HepG2 (cell line): ENCODE measurements around the gene C2orf92. TPM values are rescaled to one million over a fixed set of nuclear protein-coding genes. Genes with fewer than 3 reads are reported as not detected.

ENCODE experiments used
- AHR ChIP-seq: IDR thresholded peaks from 2 replicates; pipeline ENCODE4 v1.6.1; 2018; ENCODE audit warnings: missing genetic modification reagents, missing compliant biosample characterization
- CENPX ChIP-seq: sonication (generic); formaldehyde crosslinking; IDR thresholded peaks from 2 replicates; pipeline ENCODE4 v1.9.0; 2021; ENCODE audit warnings: mild to moderate bottlenecking, missing genetic modification reagents, moderate library complexity
- CHCHD3 ChIP-seq: sonication (generic); formaldehyde crosslinking; IDR thresholded peaks from 2 replicates; pipeline ENCODE4 v1.8.0; 2022; ENCODE audit warnings: mild to moderate bottlenecking, missing genetic modification reagents, moderate library complexity
- CREM ChIP-seq, 2 experiments: sonication (generic) in 1 of 2; formaldehyde crosslinking in 1 of 2; IDR thresholded peaks; 2 replicates each; pipeline versions ENCODE4 v1.4.0 to v1.6.1; 2016 to 2020; ENCODE audit warnings: antibody characterized with exemption in 1 of 2, mild to moderate bottlenecking in 1 of 2, missing genetic modification reagents in 1 of 2
- EEA1 ChIP-seq: sonication (generic); formaldehyde crosslinking; IDR thresholded peaks from 2 replicates; pipeline ENCODE4 v1.5.1; 2020; ENCODE audit warnings: mild to moderate bottlenecking, missing genetic modification reagents, borderline replicate concordance
- ELK4 ChIP-seq: sonication (generic); formaldehyde crosslinking; IDR thresholded peaks from 2 replicates; pipeline ENCODE4 v1.9.0; 2021; ENCODE audit warnings: missing genetic modification reagents, borderline replicate concordance
- ETV6 ChIP-seq: sonication (generic); formaldehyde crosslinking; conservative IDR thresholded peaks from 2 replicates; pipeline ENCODE4 v1.4.0; 2020; ENCODE audit warnings: missing genetic modification reagents
- GLMP ChIP-seq: sonication (generic); formaldehyde crosslinking; IDR thresholded peaks from 2 replicates; pipeline ENCODE4 v1.9.0; 2021; ENCODE audit warnings: missing genetic modification reagents, mild to moderate bottlenecking, borderline replicate concordance
- KDM1A ChIP-seq: IDR thresholded peaks from 2 replicates; pipeline ENCODE4 v1.6.1; 2016; ENCODE audit warnings: missing compliant biosample characterization
- MAFF ChIP-seq: IDR thresholded peaks from 2 replicates; pipeline ENCODE4 v1.6.1; 2011; ENCODE audit warnings: low read depth, low read length, improper control_type of control experiment
- MED8 ChIP-seq: sonication (generic); formaldehyde crosslinking; IDR thresholded peaks from 2 replicates; pipeline ENCODE4 v1.8.1; 2023; ENCODE audit warnings: mild to moderate bottlenecking, missing genetic modification reagents; ENCODE audit not compliant: insufficient replicate concordance
- NCOA1 ChIP-seq: sonication (generic); formaldehyde crosslinking; IDR thresholded peaks from 2 replicates; pipeline ENCODE4 v1.9.0; 2021; ENCODE audit warnings: missing genetic modification reagents
- NR3C1 ChIP-seq: sonication (generic); formaldehyde crosslinking; IDR thresholded peaks from 2 replicates; pipeline ENCODE4 v1.4.0; 2020; ENCODE audit warnings: missing genetic modification reagents
- PHB2 ChIP-seq: fragments of 450-650 bp; IDR thresholded peaks from 2 replicates; pipeline ENCODE4 v1.6.1; 2018; ENCODE audit not compliant: partially characterized antibody
- RCOR2 ChIP-seq: IDR thresholded peaks from 2 replicates; pipeline ENCODE4 v1.6.1; 2016; ENCODE audit warnings: missing biosample characterization, missing genetic modification reagents
- SETDB1 ChIP-seq: sonication (generic); formaldehyde crosslinking; IDR thresholded peaks from 2 replicates; pipeline ENCODE4 v1.5.1; 2020; ENCODE audit warnings: missing genetic modification reagents, mild to moderate bottlenecking, borderline replicate concordance
- SKI ChIP-seq: fragments of 450-650 bp; IDR thresholded peaks from one replicate; pipeline ENCODE4 v1.6.1; 2018; ENCODE audit warnings: mild to moderate bottlenecking; ENCODE audit not compliant: partially characterized antibody
- SMAD3 ChIP-seq: sonication (generic); formaldehyde crosslinking; IDR thresholded peaks from 2 replicates; pipeline ENCODE4 v1.4.0; 2020; ENCODE audit warnings: missing genetic modification reagents
- SP2 ChIP-seq: sonication (generic); formaldehyde crosslinking; IDR thresholded peaks from 2 replicates; pipeline ENCODE4 v1.5.1; 2020; ENCODE audit warnings: mild to moderate bottlenecking, missing genetic modification reagents
- SPEN ChIP-seq: sonication (generic); formaldehyde crosslinking; IDR thresholded peaks from 2 replicates; pipeline ENCODE4 v1.5.1; 2020; ENCODE audit warnings: low read depth, mild to moderate bottlenecking, missing genetic modification reagents
- SRSF9 ChIP-seq: fragments of 200-400 bp; formaldehyde crosslinking; IDR thresholded peaks from 2 replicates; pipeline ENCODE4 v1.6.1; 2018; ENCODE audit warnings: borderline replicate concordance, mild to moderate bottlenecking, low read depth, low read length; ENCODE audit not compliant: insufficient read depth, poor library complexity, severe bottlenecking
- STAG1 ChIP-seq: sonication (generic); formaldehyde crosslinking; IDR thresholded peaks from 2 replicates; pipeline ENCODE4 v1.4.0; 2020; ENCODE audit warnings: missing genetic modification reagents
- TBL1XR1 ChIP-seq: fragments of 150-350 bp; IDR thresholded peaks from 2 replicates; pipeline ENCODE4 v1.6.1; 2014; ENCODE audit warnings: borderline replicate concordance, low read length; ENCODE audit not compliant: partially characterized antibody
- TFAP4 ChIP-seq: sonication (generic); IDR thresholded peaks from 2 replicates; pipeline ENCODE4 v1.6.1; 2016; ENCODE audit warnings: low read depth, borderline replicate concordance
- ZBTB7A ChIP-seq: sonication (generic); formaldehyde crosslinking; IDR thresholded peaks from 2 replicates; pipeline ENCODE4 v1.8.0; 2022; ENCODE audit warnings: mild to moderate bottlenecking, missing genetic modification reagents
- ZFP36L1 ChIP-seq: sonication (generic); formaldehyde crosslinking; IDR thresholded peaks from 2 replicates; pipeline ENCODE4 v1.8.0; 2022; ENCODE audit warnings: mild to moderate bottlenecking, missing genetic modification reagents, moderate library complexity
- ZNF230 ChIP-seq: sonication (generic); formaldehyde crosslinking; IDR thresholded peaks from 2 replicates; pipeline ENCODE4 v1.4.0; 2020; ENCODE audit warnings: mild to moderate bottlenecking, missing genetic modification reagents
- ZNF432 ChIP-seq: sonication (generic); formaldehyde crosslinking; IDR thresholded peaks from 2 replicates; pipeline ENCODE4 v1.5.0; 2020; ENCODE audit warnings: missing genetic modification reagents, mild to moderate bottlenecking, borderline replicate concordance
- polyA plus RNA-seq, 8 experiments: library from polyadenylated mRNA; depleted of rRNA in 3 of 8; stranded (reverse) in 7 of 8; unstranded in 1 of 8; fragments of >200 nt; fragmentation: Illumina TruSeq in 4 of 8; extraction: Trizol in 4 of 8; gene quantifications; 2 replicates each; pipeline versions ENCODE4 v1.2.1 to v1.2.3, GENCODE V29; 2011 to 2016; ENCODE audit warnings: low read depth in 4 of 8, missing spikeins in 1 of 8, mixed read lengths in 1 of 8; ENCODE audit not compliant: insufficient read depth in 1 of 8
- total RNA-seq, 5 experiments: library from RNA; depleted of rRNA; stranded (reverse); fragments of >200 nt; fragmentation: Illumina TruSeq; extraction: Trizol; gene quantifications; 2 replicates each; pipeline ENCODE4 v1.2.3, GENCODE V29; 2016; ENCODE audit warnings: low read depth in 1 of 5

C2orf92 gene
- total and polyA plus RNA-seq, 2 of the 13 experiments (the other 11 are each of a cell fraction or from before 2014, with no cell fraction given), result 4.9 to 5.0 TPM

GRCh38 chr2:97699765-97700444, 30.4 kb downstream of the C2orf92 start (continued):
- no peak for TF ChIP-seq GLMP (CRISPR knock-in tag)
- no peak for TF ChIP-seq KDM1A (CRISPR knock-in tag)
- TF ChIP-seq ZFP36L1, result no peak
- no peak for TF ChIP-seq CREM (IDR thresholded peaks at IDR 0.05)
- TF ChIP-seq CREM (CRISPR knock-in tag; IDR thresholded peaks at IDR 0.05), result no peak
- TF ChIP-seq ZNF230 (CRISPR knock-in tag), result no peak
- no peak for TF ChIP-seq TBL1XR1
- TF ChIP-seq ZBTB7A (CRISPR knock-in tag), result no peak
- no peak for TF ChIP-seq TFAP4
- no peak for TF ChIP-seq MAFF
- TF ChIP-seq MED8, result no peak
- no peak for TF ChIP-seq CHCHD3
- no peak for TF ChIP-seq SETDB1 (CRISPR knock-in tag)
- TF ChIP-seq ZNF432, result no peak
- TF ChIP-seq SP2 (CRISPR knock-in tag), result no peak
- 0 out of 2 replicates have a peak, but pooled peaks have one; percentile 25 for TF ChIP-seq SMAD3 (CRISPR knock-in tag)
- no peak for TF ChIP-seq AHR (CRISPR knock-in tag)
- TF ChIP-seq RCOR2, result no peak
- TF ChIP-seq CENPX (CRISPR knock-in tag), result no peak
- no peak for TF ChIP-seq SPEN (CRISPR knock-in tag)
- no peak for TF ChIP-seq SKI
- TF ChIP-seq SRSF9, result no peak
- no peak for TF ChIP-seq ELK4 (CRISPR knock-in tag)
- TF ChIP-seq ETV6 (CRISPR knock-in tag), result no peak
- no peak for TF ChIP-seq NR3C1 (CRISPR knock-in tag)
- no peak for TF ChIP-seq NCOA1 (CRISPR knock-in tag)
- TF ChIP-seq PHB2, result no peak
- no peak for TF ChIP-seq EEA1 (CRISPR knock-in tag)
- peak; percentile 64 for TF ChIP-seq STAG1 (CRISPR knock-in tag)
